Neutrophil (primary cell): ENCODE measurements around the gene RGS17.

Experiments used
- H3K27ac ChIP-seq: fragments of 200-600 bp; sonication (generic); 2 replicates; pipeline ENCODE4 v1.5.1; 2016; ENCODE audit warnings: mild to moderate bottlenecking, moderate library complexity
- H3K27me3 ChIP-seq: fragments of 200-600 bp; sonication (generic); 2 replicates; pipeline ENCODE4 v1.6.0; 2016; ENCODE audit warnings: mild to moderate bottlenecking
- H3K36me3 ChIP-seq: fragments of 200-600 bp; sonication (generic); 2 replicates; pipeline ENCODE4 v1.5.1; 2017
- H3K4me1 ChIP-seq, 2 experiments: fragments of 200-600 bp in 1 of 2; sonication (generic) in 1 of 2; 1 replicate in 1 of 2; 2 replicates in 1 of 2; pipeline versions ENCODE4 v1.5.1 to v1.6.1; 2013 to 2016; ENCODE audit warnings: low read depth in 1 of 2, low read length in 1 of 2, mild to moderate bottlenecking in 1 of 2, moderate library complexity in 1 of 2; ENCODE audit not compliant: control insufficient read depth in 1 of 2, insufficient read depth in 1 of 2
- H3K4me3 ChIP-seq, 2 experiments: fragments of 200-600 bp in 1 of 2; sonication (generic) in 1 of 2; 1 replicate in 1 of 2; 2 replicates in 1 of 2; pipeline ENCODE4 v1.5.1; 2013 to 2016; ENCODE audit warnings: low read depth in 1 of 2, low read length in 1 of 2, mild to moderate bottlenecking in 1 of 2, moderate library complexity in 1 of 2
- H3K9me3 ChIP-seq: fragments of 200-600 bp; sonication (generic); 2 replicates; pipeline ENCODE4 v1.5.1; 2016
- TF ChIP-seq, protein P1 (sequence below): fragments of 200-600 bp; sonication (generic); IDR thresholded peaks from 2 replicates; pipeline ENCODE4 v1.5.1; 2016; ENCODE audit warnings: antibody characterized with exemption

The RGS17 gene

DNA sequence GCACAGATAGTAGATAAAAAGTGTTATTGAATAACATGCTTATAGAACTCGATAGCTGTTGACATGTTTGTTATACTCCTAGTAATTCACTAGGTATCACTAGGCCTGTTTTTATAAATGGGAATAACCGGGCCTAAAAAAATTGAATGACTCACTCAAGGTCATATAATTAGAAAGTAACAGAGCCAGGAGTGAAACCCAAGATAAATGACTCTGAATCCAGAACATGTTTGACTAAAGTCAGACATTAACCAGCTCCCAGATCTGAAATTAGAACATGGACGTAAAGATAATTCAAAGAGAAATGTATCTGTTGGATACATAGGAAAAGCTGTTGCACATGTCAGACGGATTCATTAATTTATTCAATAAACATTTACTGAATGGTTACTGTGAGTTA is 26.9 kb downstream of the RGS17 start:
- Histone ChIP-seq H3K9me3 (no peaks in the 10 kb centered on the region), H3K27ac (no peak overlapping the region), H3K27me3 (no peaks in the 10 kb centered on the region), H3K36me3 (no peaks in the 10 kb centered on the region), H3K4me1 (no peaks in the 10 kb centered on the region), H3K4me3 (no peak overlapping the region)
- TF ChIP-seq, protein P1, sequence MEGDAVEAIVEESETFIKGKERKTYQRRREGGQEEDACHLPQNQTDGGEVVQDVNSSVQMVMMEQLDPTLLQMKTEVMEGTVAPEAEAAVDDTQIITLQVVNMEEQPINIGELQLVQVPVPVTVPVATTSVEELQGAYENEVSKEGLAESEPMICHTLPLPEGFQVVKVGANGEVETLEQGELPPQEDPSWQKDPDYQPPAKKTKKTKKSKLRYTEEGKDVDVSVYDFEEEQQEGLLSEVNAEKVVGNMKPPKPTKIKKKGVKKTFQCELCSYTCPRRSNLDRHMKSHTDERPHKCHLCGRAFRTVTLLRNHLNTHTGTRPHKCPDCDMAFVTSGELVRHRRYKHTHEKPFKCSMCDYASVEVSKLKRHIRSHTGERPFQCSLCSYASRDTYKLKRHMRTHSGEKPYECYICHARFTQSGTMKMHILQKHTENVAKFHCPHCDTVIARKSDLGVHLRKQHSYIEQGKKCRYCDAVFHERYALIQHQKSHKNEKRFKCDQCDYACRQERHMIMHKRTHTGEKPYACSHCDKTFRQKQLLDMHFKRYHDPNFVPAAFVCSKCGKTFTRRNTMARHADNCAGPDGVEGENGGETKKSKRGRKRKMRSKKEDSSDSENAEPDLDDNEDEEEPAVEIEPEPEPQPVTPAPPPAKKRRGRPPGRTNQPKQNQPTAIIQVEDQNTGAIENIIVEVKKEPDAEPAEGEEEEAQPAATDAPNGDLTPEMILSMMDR, result no peak

DNA sequence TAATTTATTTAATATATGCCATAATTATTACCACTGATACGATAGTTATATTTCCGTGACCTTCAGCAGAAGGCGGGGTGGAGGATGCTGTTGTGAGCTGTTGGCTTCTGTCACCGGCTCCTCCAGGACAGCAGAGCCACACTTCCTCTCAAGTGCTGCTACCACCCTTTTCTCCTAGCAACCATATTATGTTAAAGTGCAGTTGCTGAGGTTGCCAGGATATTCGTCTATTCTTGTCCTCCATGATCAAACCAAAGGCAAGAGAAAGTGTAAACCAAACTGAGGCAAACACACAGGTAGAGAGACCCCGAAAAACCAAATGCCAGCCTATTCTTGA is 27.8 kb downstream of the RGS17 start:
- H3K27me3 ChIP-seq, result no peaks in the 10 kb centered on the region
- H3K36me3 ChIP-seq, result no peaks in the 10 kb centered on the region
- no peak overlapping the region for H3K27ac ChIP-seq
- no peaks in the 10 kb centered on the region for H3K9me3 ChIP-seq
- H3K4me1 ChIP-seq, result no peaks in the 10 kb centered on the region
- no peak overlapping the region for H3K4me3 ChIP-seq
- TF ChIP-seq, protein P1, result no peak

DNA sequence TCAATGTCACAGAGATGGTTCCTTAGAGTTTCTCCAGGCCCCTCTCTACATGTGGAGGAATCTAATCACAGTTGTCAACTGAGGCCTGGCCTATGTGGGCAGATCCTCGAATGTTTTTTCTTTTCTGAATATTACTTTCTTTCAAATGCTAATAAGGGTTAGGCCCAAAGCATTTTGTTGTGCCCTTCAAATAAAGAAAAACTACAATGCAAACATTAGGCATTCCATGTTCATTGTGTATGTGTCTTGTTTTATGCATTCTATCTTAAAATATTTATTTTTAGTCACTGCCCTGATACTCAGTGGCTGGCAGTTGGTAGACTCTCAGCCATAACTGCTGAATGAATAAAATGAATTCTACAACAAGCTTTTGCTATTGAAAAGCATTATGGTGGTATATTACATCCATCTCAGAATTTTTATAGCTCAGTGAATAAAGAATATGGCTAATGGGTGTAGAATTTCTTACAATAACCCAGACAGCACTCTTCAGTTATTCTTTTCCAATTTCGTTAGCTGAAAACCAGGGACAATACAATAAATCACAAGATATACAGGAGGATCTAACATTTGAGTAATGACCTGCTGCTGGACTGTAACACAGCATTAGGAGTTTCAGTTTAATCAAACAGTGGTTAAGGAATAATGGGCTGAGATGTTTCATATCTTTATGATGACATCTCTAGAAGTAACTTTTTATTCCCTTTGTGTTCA is 28.3 kb downstream of the RGS17 start:
- no peaks in the 10 kb centered on the region for H3K27me3 ChIP-seq
- H3K4me1 ChIP-seq, result no peaks in the 10 kb centered on the region
- no peaks in the 10 kb centered on the region for H3K9me3 ChIP-seq
- no peak overlapping the region for H3K4me3 ChIP-seq
- H3K27ac ChIP-seq, result no peak overlapping the region
- TF ChIP-seq, protein P1, result no peak
- H3K36me3 ChIP-seq, result no peaks in the 10 kb centered on the region

DNA sequence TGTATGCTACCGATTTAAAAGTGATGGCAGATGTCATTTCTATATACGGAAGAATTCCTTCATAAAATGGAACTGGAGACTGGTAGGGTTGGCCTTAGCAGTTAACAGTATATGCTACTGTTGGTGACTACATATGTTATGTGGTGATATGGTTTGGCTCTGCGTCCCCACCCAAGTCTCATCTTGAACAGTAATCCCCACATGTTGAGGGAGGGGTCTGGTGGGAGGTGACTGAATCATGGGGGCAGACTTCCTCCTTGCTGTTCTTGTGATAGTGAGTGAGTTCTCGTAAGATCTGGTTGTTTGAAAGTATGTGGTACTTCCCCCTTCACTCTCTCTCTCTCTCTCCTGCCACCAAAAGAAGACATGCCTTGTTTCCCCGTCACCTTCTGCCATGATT is 29.6 kb downstream of the RGS17 start:
- no peaks in the 10 kb centered on the region for H3K27me3 ChIP-seq
- H3K4me3 ChIP-seq, result no peak overlapping the region
- no peaks in the 10 kb centered on the region for H3K4me1 ChIP-seq
- H3K27ac ChIP-seq, result no peak overlapping the region
- TF ChIP-seq, protein P1, result no peak
- no peaks in the 10 kb centered on the region for H3K9me3 ChIP-seq
- no peaks in the 10 kb centered on the region for H3K36me3 ChIP-seq

DNA sequence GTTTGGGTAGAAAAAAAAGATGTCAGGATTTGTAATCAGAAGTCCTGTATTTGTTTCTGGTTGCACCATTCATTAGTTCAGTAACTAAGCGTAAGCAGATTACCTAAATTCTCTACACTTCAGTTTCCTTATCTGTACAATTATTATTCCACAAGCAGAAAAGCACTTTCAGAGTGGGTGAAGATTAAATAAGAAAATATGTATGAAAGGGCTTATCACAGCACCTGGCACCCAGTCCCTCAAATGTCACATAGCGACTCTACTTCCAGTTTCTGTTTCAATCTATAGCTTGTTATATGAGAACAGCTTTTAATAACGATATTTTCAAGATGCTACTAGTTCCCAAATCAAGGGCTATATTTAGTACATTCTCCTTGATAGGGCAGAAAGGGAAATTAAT is 31.4 kb downstream of the RGS17 start:
- Histone ChIP-seq H3K4me3 (no peak overlapping the region), H3K9me3 (no peaks in the 10 kb centered on the region), H3K4me1 (no peaks in the 10 kb centered on the region), H3K27me3 (no peaks in the 10 kb centered on the region), H3K27ac (no peak overlapping the region), H3K36me3 (no peaks in the 10 kb centered on the region)
- TF ChIP-seq, protein P1, result no peak
